ENCODE results near the gene LRRC61.

DNA sequence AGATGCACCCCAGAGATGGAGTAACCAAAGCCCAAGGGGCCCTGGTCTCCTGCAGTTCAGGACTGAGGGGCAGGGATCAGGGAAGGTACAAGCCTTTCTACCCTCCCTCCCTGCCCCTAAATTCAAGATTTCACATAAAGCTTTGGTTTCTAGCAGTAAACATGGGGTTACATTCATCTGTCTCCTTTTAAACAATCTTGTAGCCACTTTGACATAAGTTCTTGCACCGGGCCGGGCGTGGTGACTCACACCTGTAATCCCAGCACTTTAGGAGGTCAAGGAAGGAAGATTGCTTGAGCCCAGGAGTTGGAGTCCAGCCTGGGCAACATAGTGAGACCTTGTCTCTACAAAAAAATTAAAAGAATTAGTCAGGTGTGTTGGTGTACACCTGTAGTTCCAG, 4.2 kb downstream of the LRRC61 start:
- no peak for TF ChIP-seq RAD21 (IDR thresholded peaks at IDR 0.05; ENCODE audit: low read length)
- no peak for TF ChIP-seq POLR2AphosphoS5 (IDR thresholded peaks at IDR 0.05; ENCODE audit: low read depth, low read length)
- no peak for TF ChIP-seq TAF1 (IDR thresholded peaks at IDR 0.05; ENCODE audit: borderline replicate concordance, low read depth, low read length)
- TF ChIP-seq, protein P1, sequence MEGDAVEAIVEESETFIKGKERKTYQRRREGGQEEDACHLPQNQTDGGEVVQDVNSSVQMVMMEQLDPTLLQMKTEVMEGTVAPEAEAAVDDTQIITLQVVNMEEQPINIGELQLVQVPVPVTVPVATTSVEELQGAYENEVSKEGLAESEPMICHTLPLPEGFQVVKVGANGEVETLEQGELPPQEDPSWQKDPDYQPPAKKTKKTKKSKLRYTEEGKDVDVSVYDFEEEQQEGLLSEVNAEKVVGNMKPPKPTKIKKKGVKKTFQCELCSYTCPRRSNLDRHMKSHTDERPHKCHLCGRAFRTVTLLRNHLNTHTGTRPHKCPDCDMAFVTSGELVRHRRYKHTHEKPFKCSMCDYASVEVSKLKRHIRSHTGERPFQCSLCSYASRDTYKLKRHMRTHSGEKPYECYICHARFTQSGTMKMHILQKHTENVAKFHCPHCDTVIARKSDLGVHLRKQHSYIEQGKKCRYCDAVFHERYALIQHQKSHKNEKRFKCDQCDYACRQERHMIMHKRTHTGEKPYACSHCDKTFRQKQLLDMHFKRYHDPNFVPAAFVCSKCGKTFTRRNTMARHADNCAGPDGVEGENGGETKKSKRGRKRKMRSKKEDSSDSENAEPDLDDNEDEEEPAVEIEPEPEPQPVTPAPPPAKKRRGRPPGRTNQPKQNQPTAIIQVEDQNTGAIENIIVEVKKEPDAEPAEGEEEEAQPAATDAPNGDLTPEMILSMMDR (IDR thresholded peaks at IDR 0.05): no peak
- no peak for TF ChIP-seq SIN3A (IDR thresholded peaks at IDR 0.05; ENCODE audit: borderline replicate concordance, low read depth, low read length)
- TF ChIP-seq REST (IDR thresholded peaks at IDR 0.05; ENCODE audit: low read depth, low read length): no peak
- TF ChIP-seq RFX5 (IDR thresholded peaks at IDR 0.05; ENCODE audit: low read length): no peak
- TF ChIP-seq, protein P2, sequence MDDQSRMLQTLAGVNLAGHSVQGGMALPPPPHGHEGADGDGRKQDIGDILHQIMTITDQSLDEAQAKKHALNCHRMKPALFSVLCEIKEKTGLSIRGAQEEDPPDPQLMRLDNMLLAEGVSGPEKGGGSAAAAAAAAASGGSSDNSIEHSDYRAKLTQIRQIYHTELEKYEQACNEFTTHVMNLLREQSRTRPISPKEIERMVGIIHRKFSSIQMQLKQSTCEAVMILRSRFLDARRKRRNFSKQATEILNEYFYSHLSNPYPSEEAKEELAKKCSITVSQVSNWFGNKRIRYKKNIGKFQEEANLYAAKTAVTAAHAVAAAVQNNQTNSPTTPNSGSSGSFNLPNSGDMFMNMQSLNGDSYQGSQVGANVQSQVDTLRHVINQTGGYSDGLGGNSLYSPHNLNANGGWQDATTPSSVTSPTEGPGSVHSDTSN (IDR thresholded peaks at IDR 0.05): no peak
- no peak for TF ChIP-seq EZH2phosphoT487 (IDR thresholded peaks at IDR 0.05; ENCODE audit: borderline replicate concordance, low read depth)
